ENCODE results near the gene CDKAL1. TPM values are rescaled to one million over a fixed set of nuclear protein-coding genes. Genes with fewer than 3 reads are reported as not detected.

CDKAL1 gene
- total RNA-seq, 1 experiment from 2014 or later, result 21.8 TPM

GRCh38 chr6:20705741-20706140 is 171.5 kb downstream of the CDKAL1 start:
- DNase-seq, result no peak
- peaks cover 19% of the 10 kb centered on the region for H3K4me1 ChIP-seq

GRCh38 chr6:20706238-20706938 is 172.1 kb downstream of the CDKAL1 start:
- H3K4me3 ChIP-seq, result no peak overlapping the region
- no peaks in the 10 kb centered on the region for H3K27me3 ChIP-seq
- no peak for DNase-seq
- no peaks in the 10 kb centered on the region for H3K9me3 ChIP-seq (replicated peaks)
- peaks cover 18% of the 10 kb centered on the region for H3K4me1 ChIP-seq
- H3K27ac ChIP-seq, result no peak overlapping the region
- H3K36me3 ChIP-seq, result no peaks in the 10 kb centered on the region

More at GRCh38 chr6:20705741-20706140, 171.5 kb downstream of the CDKAL1 start:
- Histone ChIP-seq H3K27me3 (no peaks in the 10 kb centered on the region), H3K27ac (no peak overlapping the region), H3K36me3 (no peaks in the 10 kb centered on the region), H3K4me3 (no peak overlapping the region), H3K9me3 (replicated peaks) (no peaks in the 10 kb centered on the region)

GRCh38 chr6:20706939-20707485 is 172.8 kb downstream of the CDKAL1 start:
- peaks cover 23% of the 10 kb centered on the region for H3K4me1 ChIP-seq
- H3K27me3 ChIP-seq, result no peaks in the 10 kb centered on the region
- no peak for DNase-seq
- H3K36me3 ChIP-seq, result no peaks in the 10 kb centered on the region
- H3K4me3 ChIP-seq, result no peak overlapping the region
- H3K27ac ChIP-seq, result no peak overlapping the region
- H3K9me3 ChIP-seq (replicated peaks), result no peaks in the 10 kb centered on the region

GRCh38 chr6:20707870-20708269 is 173.6 kb downstream of the CDKAL1 start:
- no peaks in the 10 kb centered on the region for H3K9me3 ChIP-seq (replicated peaks)
- peaks cover 24% of the 10 kb centered on the region for H3K4me1 ChIP-seq
- no peak for DNase-seq
- no peaks in the 10 kb centered on the region for H3K36me3 ChIP-seq
- no peaks in the 10 kb centered on the region for H3K27me3 ChIP-seq
- no peak overlapping the region for H3K4me3 ChIP-seq
- no peak overlapping the region for H3K27ac ChIP-seq

- Histone ChIP-seq H3K4me3 (no peak overlapping the region), H3K27ac (no peak overlapping the region), H3K36me3 (no peaks in the 10 kb centered on the region), H3K9me3 (replicated peaks) (no peaks in the 10 kb centered on the region), H3K27me3 (no peaks in the 10 kb centered on the region), H3K4me1 (peaks cover 24% of the 10 kb centered on the region)
- peak; percentile 37 to 66 for DNase-seq
Observed at GRCh38 chr6:20708367-20709124, 174.3 kb downstream of the CDKAL1 start.

- no peak for DNase-seq
- peaks cover 24% of the 10 kb centered on the region for H3K4me1 ChIP-seq
- H3K9me3 ChIP-seq (replicated peaks), result no peaks in the 10 kb centered on the region
- no peak overlapping the region for H3K27ac ChIP-seq
- H3K27me3 ChIP-seq, result no peaks in the 10 kb centered on the region
- H3K36me3 ChIP-seq, result no peaks in the 10 kb centered on the region
- H3K4me3 ChIP-seq, result no peak overlapping the region
Observed at GRCh38 chr6:20709451-20709850, 175.2 kb downstream of the CDKAL1 start.

GRCh38 chr6:20710341-20710740 is 176.1 kb downstream of the CDKAL1 start:
- H3K36me3 ChIP-seq, result no peaks in the 10 kb centered on the region
- H3K27me3 ChIP-seq, result no peaks in the 10 kb centered on the region
- H3K9me3 ChIP-seq (replicated peaks), result no peaks in the 10 kb centered on the region
- H3K4me3 ChIP-seq, result no peak overlapping the region
- no peak overlapping the region for H3K27ac ChIP-seq
- peaks cover 24% of the 10 kb centered on the region for H3K4me1 ChIP-seq
- no peak for DNase-seq

GRCh38 chr6:20711518-20711917 is 177.3 kb downstream of the CDKAL1 start:
- Histone ChIP-seq H3K27ac (no peak overlapping the region), H3K36me3 (no peaks in the 10 kb centered on the region), H3K9me3 (replicated peaks) (no peaks in the 10 kb centered on the region), H3K4me3 (no peak overlapping the region), H3K4me1 (peaks cover 22% of the 10 kb centered on the region), H3K27me3 (no peaks in the 10 kb centered on the region)
- no peak for DNase-seq

- Histone ChIP-seq H3K9me3 (replicated peaks) (no peaks in the 10 kb centered on the region), H3K27me3 (no peaks in the 10 kb centered on the region), H3K27ac (no peak overlapping the region), H3K4me3 (no peak overlapping the region), H3K4me1 (peaks cover 22% of the 10 kb centered on the region), H3K36me3 (no peaks in the 10 kb centered on the region)
- no peak for DNase-seq
Observed at GRCh38 chr6:20712011-20712410, 177.8 kb downstream of the CDKAL1 start.

GRCh38 chr6:20715135-20715806 is 181.0 kb downstream of the CDKAL1 start:
- Histone ChIP-seq H3K4me3 (no peak overlapping the region), H3K4me1 (peaks cover 16% of the 10 kb centered on the region), H3K27ac (no peak overlapping the region), H3K9me3 (replicated peaks) (no peaks in the 10 kb centered on the region), H3K27me3 (no peaks in the 10 kb centered on the region), H3K36me3 (no peaks in the 10 kb centered on the region)
- no peak for DNase-seq

GRCh38 chr6:20716865-20717264 is 182.6 kb downstream of the CDKAL1 start:
- no peak overlapping the region for H3K27ac ChIP-seq
- no peaks in the 10 kb centered on the region for H3K9me3 ChIP-seq (replicated peaks)
- no peak for DNase-seq
- H3K4me1 ChIP-seq, result peaks cover 8% of the 10 kb centered on the region
- no peaks in the 10 kb centered on the region for H3K36me3 ChIP-seq
- no peak overlapping the region for H3K4me3 ChIP-seq
- H3K27me3 ChIP-seq, result no peaks in the 10 kb centered on the region

GRCh38 chr6:20717743-20718142 is 183.5 kb downstream of the CDKAL1 start:
- H3K36me3 ChIP-seq, result no peaks in the 10 kb centered on the region
- DNase-seq, result no peak

GRCh38 chr6:20718705-20719653 is 184.7 kb downstream of the CDKAL1 start:
- H3K36me3 ChIP-seq, result no peaks in the 10 kb centered on the region
- H3K4me1 ChIP-seq, result peaks cover 6% of the 10 kb centered on the region; the same call in 1 of the 2 replicates
- no peaks in the 10 kb centered on the region for H3K27me3 ChIP-seq
- H3K27ac ChIP-seq, result no peak overlapping the region
- H3K4me3 ChIP-seq, result no peak overlapping the region
- DNase-seq, result no peak
- H3K9me3 ChIP-seq (replicated peaks), result no peaks in the 10 kb centered on the region

More at GRCh38 chr6:20717743-20718142, 183.5 kb downstream of the CDKAL1 start:
- H3K9me3 ChIP-seq (replicated peaks), result no peaks in the 10 kb centered on the region
- H3K27ac ChIP-seq, result no peak overlapping the region
- no peaks in the 10 kb centered on the region for H3K27me3 ChIP-seq
- H3K4me3 ChIP-seq, result no peak overlapping the region
- H3K4me1 ChIP-seq, result peaks cover 6% of the 10 kb centered on the region; the same call in 1 of the 2 replicates

- Histone ChIP-seq H3K36me3 (no peaks in the 10 kb centered on the region), H3K27me3 (no peaks in the 10 kb centered on the region), H3K27ac (no peak overlapping the region), H3K4me1 (peaks cover 6% of the 10 kb centered on the region; the same call in 1 of the 2 replicates), H3K4me3 (no peak overlapping the region), H3K9me3 (replicated peaks) (no peaks in the 10 kb centered on the region)
- DNase-seq, result no peak
Observed at GRCh38 chr6:20719980-20720379, 185.7 kb downstream of the CDKAL1 start.
